Endometrial microvascular endothelial cells (primary cell): ENCODE measurements around the gene GZMM. TPM values are rescaled to one million over a fixed set of nuclear protein-coding genes. Genes with fewer than 3 reads are reported as not detected.

Experiments used
- in situ Hi-C: cut with HindIII; loops from 2 replicates; pipeline ENCODE4 v1.10.0; 2017; ENCODE audit warnings: low sequenced_read_pairs, low pct_unique_long_range_greater_than_20kb; ENCODE audit errors: inconsistent ontology term
- total RNA-seq: library from RNA; depleted of rRNA; stranded (reverse); fragments of >200 nt; gene quantifications from one replicate; pipeline ENCODE4 v1.2.3, GENCODE V29; 2015; ENCODE audit errors: inconsistent ontology term

The GZMM gene
- total RNA-seq, 1 donor from 2014 or later = not detected

- in situ Hi-C loops = no loop called here
Measured at GRCh38 chr19:554817-555216, 11.0 kb downstream of the GZMM start.

GRCh38 chr19:555474-555808 is 11.6 kb downstream of the GZMM start:
- in situ Hi-C loops = no loop called here

GRCh38 chr19:556611-557382 is 12.9 kb downstream of the GZMM start:
- in situ Hi-C loops = no loop called here

GRCh38 chr19:558770-559439 is 15.1 kb downstream of the GZMM start:
- in situ Hi-C loops = no loop called here

- in situ Hi-C loops = no loop called here
Measured at GRCh38 chr19:560121-560520, 16.3 kb downstream of the GZMM start.

GRCh38 chr19:566403-566802 is 22.6 kb downstream of the GZMM start:
- in situ Hi-C loops = no loop called here

- in situ Hi-C loops = no loop called here
Measured at GRCh38 chr19:566844-567243, 23.0 kb downstream of the GZMM start.

GRCh38 chr19:567296-567900 is 23.5 kb downstream of the GZMM start:
- in situ Hi-C loops = no loop called here

- in situ Hi-C loops = no loop called here
Measured at GRCh38 chr19:570251-570686, 26.4 kb downstream of the GZMM start.

GRCh38 chr19:570937-571565 is 27.2 kb downstream of the GZMM start:
- in situ Hi-C loops = no loop called here

GRCh38 chr19:571566-571974 is 27.7 kb downstream of the GZMM start:
- in situ Hi-C loops = no loop called here

- in situ Hi-C loops = no loop called here
Measured at GRCh38 chr19:572140-572742, 28.4 kb downstream of the GZMM start, which contains the start of gene BSG. BSG (plus strand) TSS chr19:572596; CDS start chr19:572635, 39 bp downstream.

- in situ Hi-C loops = no loop called here
Measured at GRCh38 chr19:572743-573518, 29.1 kb downstream of the GZMM start.

- in situ Hi-C loops = no loop called here
Measured at GRCh38 chr19:573519-573825, 29.6 kb downstream of the GZMM start.

- in situ Hi-C loops = no loop called here
Measured at GRCh38 chr19:574658-575526, 31.0 kb downstream of the GZMM start.

- in situ Hi-C loops = no loop called here
Measured at GRCh38 chr19:575527-576506, 32.0 kb downstream of the GZMM start.
